ENCODE measurements around the gene METTL21C.

GRCh38 chr13:102697264-102697663 is 2.4 kb upstream of the METTL21C start:
- TF ChIP-seq CTCF (IDR thresholded peaks at IDR 0.05) (no peak), POLR2A (IDR thresholded peaks at IDR 0.05) (no peak)
